Endothelial cell of umbilical vein (primary cell): ENCODE results near the gene CCDC74A. TPM values are rescaled to one million over a fixed set of nuclear protein-coding genes. Genes with fewer than 3 reads are reported as not detected.
"Not testable (repeated sequence)": the region's sequence is repeated elsewhere in the genome, so short reads cannot be mapped to it uniquely, and the experiment has no call there.

ENCODE experiments used
- BruUV-seq: library from RNA; stranded (reverse); fragments of 400-500 nt; replicated peaks from 2 replicates; lab custom pipeline; 2021; lab: Mats Ljungman, UMichigan
- CTCF ChIA-PET: fragments of 300-600, 350-600 bp; sonication (Branson Sonifier 250); formaldehyde crosslinking; loops from one replicate; lab custom pipeline; 2021; ENCODE audit warnings: antibody characterized with exemption, inconsistent platforms; lab: Charles Lee
- POLR2A ChIA-PET: fragments of 300-600, 350-600 bp; sonication (Branson Sonifier 250); formaldehyde crosslinking; loops from one replicate; lab custom pipeline; 2021; ENCODE audit warnings: antibody characterized with exemption, inconsistent platforms; lab: Charles Lee
- DNase-seq: peaks from one replicate; pipeline ENCODE4 v3.0.0-alpha.2; 2011; ENCODE audit warnings: low read depth, low spot score
- FAIRE-seq: peaks from 2 replicates; lab custom pipeline; 2011; peaks lifted over from hg19 to GRCh38; lab: Jason Lieb, UNC
- H2AFZ ChIP-seq: 2 replicates; pipeline ENCODE4 v1.6.0; 2012; ENCODE audit warnings: low read depth, low read length, control low read depth, inconsistent platforms
- H3K27ac ChIP-seq: 2 replicates; pipeline ENCODE4 v1.5.1; 2011; ENCODE audit warnings: low read depth, mild to moderate bottlenecking, control low read depth, low read length, moderate library complexity; ENCODE audit not compliant: insufficient read depth
- H3K27me3 ChIP-seq, 2 experiments: 2 replicates each; pipeline versions ENCODE4 v1.6.0 to v1.6.1; 2011; ENCODE audit warnings: low read length in 2 of 2, mixed read lengths in 1 of 2; ENCODE audit not compliant: control insufficient read depth in 2 of 2, insufficient read depth in 2 of 2
- H3K36me3 ChIP-seq, 2 experiments: 2 replicates in 1 of 2; 3 replicates in 1 of 2; pipeline ENCODE4 v1.5.1; 2011; ENCODE audit warnings: low read length in 2 of 2, mild to moderate bottlenecking in 1 of 2, moderate library complexity in 1 of 2; ENCODE audit not compliant: control insufficient read depth in 2 of 2, insufficient read depth in 2 of 2; ENCODE audit errors: extremely low read depth in 1 of 2
- H3K4me1 ChIP-seq: 3 replicates; pipeline ENCODE4 v1.5.1; 2011; ENCODE audit warnings: mild to moderate bottlenecking, low read length; ENCODE audit not compliant: control insufficient read depth, insufficient read depth; ENCODE audit errors: extremely low read depth
- H3K4me2 ChIP-seq: 2 replicates; pipeline ENCODE4 v1.6.1; 2011; ENCODE audit warnings: low read length, control low read depth, mixed read lengths; ENCODE audit not compliant: insufficient read depth
- H3K4me3 ChIP-seq, 3 experiments: fragments of 200-600 bp in 1 of 3; sonication (generic), shearing (Covaris generic) in 1 of 3; replicated peaks in 1 of 3; 2 replicates each; pipeline ENCODE4 v1.5.1; 2011 to 2016; ENCODE audit warnings: control low read depth in 3 of 3, low read length in 3 of 3, mild to moderate bottlenecking in 2 of 3, inconsistent platforms in 1 of 3, low read depth in 1 of 3, moderate library complexity in 1 of 3; ENCODE audit not compliant: insufficient read depth in 1 of 3
- H3K79me2 ChIP-seq: 2 replicates; pipeline ENCODE4 v1.6.0; 2012; ENCODE audit warnings: low read length, inconsistent platforms; ENCODE audit not compliant: control insufficient read depth, insufficient read depth
- H3K9ac ChIP-seq: replicated peaks from 2 replicates; pipeline ENCODE3; 2011; ENCODE audit warnings: low read length, control low read depth; ENCODE audit not compliant: insufficient read depth; ENCODE audit errors: extremely low read depth
- H3K9me1 ChIP-seq: replicated peaks from 3 replicates; pipeline ENCODE4 v1.6.0; 2011; ENCODE audit warnings: mild to moderate bottlenecking, low read length; ENCODE audit not compliant: control insufficient read depth, insufficient read depth; ENCODE audit errors: extremely low read depth
- H3K9me3 ChIP-seq: replicated peaks from 2 replicates; pipeline ENCODE4 v1.5.1; 2012; ENCODE audit warnings: low read length, inconsistent platforms; ENCODE audit not compliant: control insufficient read depth, insufficient read depth
- H4K20me1 ChIP-seq: replicated peaks from 2 replicates; pipeline ENCODE3; 2011; ENCODE audit warnings: mild to moderate bottlenecking, low read length; ENCODE audit not compliant: control insufficient read depth, insufficient read depth; ENCODE audit errors: extremely low read depth
- EZH2 ChIP-seq: IDR thresholded peaks from 2 replicates; pipeline ENCODE4 v1.6.1; 2012; ENCODE audit warnings: borderline replicate concordance, low read depth, mild to moderate bottlenecking, moderate library complexity, low read length, inconsistent platforms; ENCODE audit not compliant: severe bottlenecking
- FOS ChIP-seq: IDR thresholded peaks from 2 replicates; pipeline ENCODE4 v1.6.1; 2011; ENCODE audit warnings: mild to moderate bottlenecking, low read length, moderate library complexity, borderline replicate concordance; ENCODE audit not compliant: insufficient read depth
- GATA2 ChIP-seq: IDR thresholded peaks from 2 replicates; pipeline ENCODE4 v1.7.0; 2011; ENCODE audit warnings: low read depth, mild to moderate bottlenecking, moderate library complexity, mixed read lengths, low read length; ENCODE audit not compliant: insufficient read length, insufficient read depth
- JUN ChIP-seq: IDR thresholded peaks from 2 replicates; pipeline ENCODE4 v1.6.1; 2011; ENCODE audit warnings: borderline replicate concordance, low read depth; ENCODE audit not compliant: insufficient read length, insufficient read depth
- MYC ChIP-seq: IDR thresholded peaks from one replicate; pipeline ENCODE4 v1.6.1; 2011; ENCODE audit warnings: mild to moderate bottlenecking, low read depth, low read length
- POLR2A ChIP-seq: IDR thresholded peaks from 2 replicates; pipeline ENCODE4 v1.6.1; 2012; ENCODE audit warnings: low read depth, mild to moderate bottlenecking, control low read depth, low read length
- POLR2AphosphoS5 ChIP-seq: IDR thresholded peaks from 2 replicates; pipeline ENCODE4 v1.6.1; 2012; ENCODE audit warnings: low read depth, mild to moderate bottlenecking, control low read depth, low read length, moderate library complexity; ENCODE audit not compliant: insufficient read depth
- dilution Hi-C: fragments of 300-500 bp; cut with MboI; formaldehyde crosslinking; loops from one replicate; pipeline ENCODE4 v1.15.0; 2019; ENCODE audit warnings: low sequenced_read_pairs; ENCODE audit not compliant: extremely low pct_ligation_motif_present
- intact Hi-C: fragments of 100-400 bp; cut with micrococcal nuclease; formaldehyde crosslinking; loops from one replicate; pipeline ENCODE4 v1.10.0; 2022
- polyA plus RNA-seq, 4 experiments: library from polyadenylated mRNA; depleted of rRNA in 3 of 4; stranded (reverse) in 3 of 4; unstranded in 1 of 4; fragments of >200 nt; gene quantifications; 2 replicates each; pipeline versions ENCODE4 v1.2.1 to v1.2.3, GENCODE V29; 2011 to 2012; ENCODE audit warnings: missing spikeins in 1 of 4
- total RNA-seq: library from RNA; stranded (reverse); gene quantifications from 2 replicates; pipeline ENCODE4 v1.2.3, GENCODE V29; 2021
- TF ChIP-seq, protein P1 (sequence below), 2 donors: IDR thresholded peaks; 1 replicate in 1 of 2; 2 replicates in 1 of 2; pipeline ENCODE4 v1.5.1; 2011; ENCODE audit warnings: low read length in 2 of 2, mild to moderate bottlenecking in 2 of 2, moderate library complexity in 2 of 2, control low read depth in 1 of 2, inconsistent platforms in 1 of 2, low read depth in 1 of 2; ENCODE audit not compliant: insufficient read depth in 1 of 2; ENCODE audit errors: extremely low read depth in 1 of 2
- TF ChIP-seq, protein P2 (sequence below): IDR thresholded peaks from 2 replicates; pipeline ENCODE4 v1.6.1; 2011; ENCODE audit not compliant: insufficient read depth, insufficient read length

CCDC74A gene
- total and polyA plus RNA-seq, 2 donors (not counting 3 experiments of a cell fraction or from before 2014, with no cell fraction given) = 7.0 to 11.7 TPM

DNA sequence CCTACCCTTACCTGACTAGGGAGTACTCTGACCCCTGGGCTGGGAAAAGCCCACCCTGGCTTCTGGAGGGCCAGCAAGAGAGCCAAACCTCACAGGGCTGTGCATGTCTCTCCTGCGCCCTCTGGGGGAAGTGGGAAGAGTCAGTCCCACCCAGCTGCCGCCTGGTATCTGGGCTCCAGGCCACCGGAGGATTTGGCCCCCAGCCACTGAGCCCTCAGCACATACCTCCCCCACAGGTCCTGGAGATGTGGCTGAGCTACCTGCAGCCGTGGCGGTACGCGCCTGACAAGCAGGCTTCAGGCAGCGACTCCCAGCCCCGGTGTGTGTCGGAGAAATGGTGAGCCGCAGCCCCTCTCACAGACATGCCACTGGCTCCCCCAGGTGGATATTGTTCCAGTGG lies 11.1 kb upstream of the CCDC74A start:
- H3K27ac ChIP-seq, H2AFZ ChIP-seq, DNase-seq, POLR2A ChIA-PET, H3K79me2 ChIP-seq, H3K4me2 ChIP-seq, BruUV-seq, H3K27me3 ChIP-seq, H3K4me3 ChIP-seq, H3K9ac ChIP-seq, H3K9me3 ChIP-seq, H4K20me1 ChIP-seq, H3K9me1 ChIP-seq, intact Hi-C loops, FAIRE-seq, H3K4me1 ChIP-seq, dilution Hi-C loops: not testable (repeated sequence)
- TF ChIP-seq, protein P1, sequence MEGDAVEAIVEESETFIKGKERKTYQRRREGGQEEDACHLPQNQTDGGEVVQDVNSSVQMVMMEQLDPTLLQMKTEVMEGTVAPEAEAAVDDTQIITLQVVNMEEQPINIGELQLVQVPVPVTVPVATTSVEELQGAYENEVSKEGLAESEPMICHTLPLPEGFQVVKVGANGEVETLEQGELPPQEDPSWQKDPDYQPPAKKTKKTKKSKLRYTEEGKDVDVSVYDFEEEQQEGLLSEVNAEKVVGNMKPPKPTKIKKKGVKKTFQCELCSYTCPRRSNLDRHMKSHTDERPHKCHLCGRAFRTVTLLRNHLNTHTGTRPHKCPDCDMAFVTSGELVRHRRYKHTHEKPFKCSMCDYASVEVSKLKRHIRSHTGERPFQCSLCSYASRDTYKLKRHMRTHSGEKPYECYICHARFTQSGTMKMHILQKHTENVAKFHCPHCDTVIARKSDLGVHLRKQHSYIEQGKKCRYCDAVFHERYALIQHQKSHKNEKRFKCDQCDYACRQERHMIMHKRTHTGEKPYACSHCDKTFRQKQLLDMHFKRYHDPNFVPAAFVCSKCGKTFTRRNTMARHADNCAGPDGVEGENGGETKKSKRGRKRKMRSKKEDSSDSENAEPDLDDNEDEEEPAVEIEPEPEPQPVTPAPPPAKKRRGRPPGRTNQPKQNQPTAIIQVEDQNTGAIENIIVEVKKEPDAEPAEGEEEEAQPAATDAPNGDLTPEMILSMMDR (IDR thresholded peaks at IDR 0.05; ENCODE audit: extremely low read depth in 1 of 2, insufficient read depth in 1 of 2, low read depth in 1 of 2, low read length in 2 of 2) = peak in 1 of 2 donors; percentile 38
- peaks cover 5 to 26% of the 10 kb centered on the region in 2 experiments for H3K36me3 ChIP-seq
- CTCF ChIA-PET = interaction anchor here (0.6 to 1.5 kb wide), 2 partner anchors 24 to 156 kb away, joined by 3 read pairs; no protein-coding TSS in a partner anchor

DNA sequence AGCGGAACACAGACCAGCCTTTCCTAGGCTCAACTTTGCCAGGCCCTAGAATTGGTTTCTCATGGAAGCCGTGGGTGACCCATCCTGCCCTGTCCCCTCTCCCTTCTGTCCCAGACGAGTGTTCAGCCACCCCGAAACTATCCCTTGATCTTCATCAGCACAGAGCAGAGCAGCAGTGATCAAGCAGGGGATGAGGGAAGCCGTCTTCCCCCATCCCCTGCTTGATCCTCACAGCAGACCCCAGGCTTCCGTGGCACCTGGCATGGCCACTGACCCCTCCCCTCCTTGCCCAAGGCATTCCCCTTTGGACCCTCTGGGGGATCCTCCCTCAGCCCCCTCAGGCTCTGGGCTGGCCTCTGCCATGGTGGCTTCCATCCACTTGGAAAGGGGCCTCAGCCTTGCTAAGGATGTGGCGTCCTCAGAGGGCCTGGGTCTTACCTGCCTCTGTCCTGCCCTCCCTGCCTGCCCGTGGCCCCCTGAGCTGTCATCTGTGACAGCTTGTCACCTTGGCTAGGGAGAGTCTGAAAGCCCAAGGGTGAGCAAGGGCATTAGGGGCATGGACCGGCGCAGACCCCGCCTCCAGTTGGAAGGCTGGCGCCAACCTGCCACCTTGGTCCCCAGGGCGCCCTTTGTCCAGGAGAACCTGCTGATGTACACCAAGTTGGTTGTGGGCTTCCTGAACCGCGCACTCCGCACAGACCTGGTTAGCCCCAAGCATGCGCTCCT lies 10.4 kb upstream of the CCDC74A start:
- CTCF ChIA-PET = interaction anchor here (0.6 to 1.5 kb wide), 2 partner anchors 24 to 155 kb away, joined by 3 read pairs; no protein-coding TSS in a partner anchor
- H3K36me3 ChIP-seq = peaks cover 5 to 26% of the 10 kb centered on the region in 2 experiments
- no peaks in the 10 kb centered on the region for H3K27me3 ChIP-seq
- H2AFZ ChIP-seq = no peak overlapping the region
- H3K27ac ChIP-seq = no peak overlapping the region
- no peak overlapping the region for H3K4me3 ChIP-seq
- POLR2A ChIA-PET = no interaction called here
- dilution Hi-C loops = no loop called here
- no peaks in the 10 kb centered on the region for H3K4me1 ChIP-seq
- FAIRE-seq (no peak), DNase-seq (no peak)
- intact Hi-C loops = no loop called here
- no peaks in the 10 kb centered on the region for H4K20me1 ChIP-seq
- no peaks in the 10 kb centered on the region for H3K79me2 ChIP-seq
- no TSS peak for BruUV-seq
- H3K9me3 ChIP-seq = no peaks in the 10 kb centered on the region
- H3K4me2 ChIP-seq = no peak overlapping the region
- no peak overlapping the region for H3K9ac ChIP-seq
- no peak for TF ChIP-seq POLR2A
- no peak for TF ChIP-seq FOS
- no peak for TF ChIP-seq EZH2
- TF ChIP-seq, protein P2, sequence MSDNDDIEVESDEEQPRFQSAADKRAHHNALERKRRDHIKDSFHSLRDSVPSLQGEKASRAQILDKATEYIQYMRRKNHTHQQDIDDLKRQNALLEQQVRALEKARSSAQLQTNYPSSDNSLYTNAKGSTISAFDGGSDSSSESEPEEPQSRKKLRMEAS = no peak
- TF ChIP-seq, protein P1 (IDR thresholded peaks at IDR 0.05; ENCODE audit: extremely low read depth in 1 of 2, insufficient read depth in 1 of 2, low read depth in 1 of 2, low read length in 2 of 2) = no peak
- TF ChIP-seq JUN = no peak
- TF ChIP-seq MYC = no peak
- no peak for TF ChIP-seq POLR2AphosphoS5
- TF ChIP-seq GATA2 = no peak
- H3K9me1 ChIP-seq = no peaks in the 10 kb centered on the region
